ENCODE measurements around the gene PAM.

- TF ChIP-seq CTCF (IDR thresholded peaks at IDR 0.05 in 2 of 3, conservative IDR thresholded peaks at IDR 0.05 in 1 of 3; ENCODE audit: borderline replicate concordance in 1 of 3, insufficient read depth in 1 of 3, low read depth in 2 of 3, low read length in 2 of 3) (no peak), POLR2AphosphoS5 (IDR thresholded peaks at IDR 0.05; ENCODE audit: low read depth, low read length) (no peak), SIN3A (IDR thresholded peaks at IDR 0.05; ENCODE audit: low read depth) (no peak), JUND (IDR thresholded peaks at IDR 0.05) (no peak), EZH2phosphoT487 (IDR thresholded peaks at IDR 0.05; ENCODE audit: borderline replicate concordance) (no peak), ATF3 (IDR thresholded peaks at IDR 0.05) (no peak), SP1 (IDR thresholded peaks at IDR 0.05; ENCODE audit: low read depth) (no peak), RAD21 (IDR thresholded peaks at IDR 0.05; ENCODE audit: low read depth) (no peak), FOSL1 (IDR thresholded peaks at IDR 0.05; ENCODE audit: low read depth) (no peak), EZH2 (IDR thresholded peaks at IDR 0.05) (no peak), TCF7L2 (IDR thresholded peaks at IDR 0.05; ENCODE audit: borderline replicate concordance, extremely low read depth, insufficient read depth, insufficient read length) (no peak)
Observed at GRCh38 chr5:102946971-102947370, 191.9 kb downstream of the PAM start.
